Panc1 (cell line): ENCODE results near the gene NT5C1B. TPM values are rescaled to one million over a fixed set of nuclear protein-coding genes. Genes with fewer than 3 reads are reported as not detected.

ENCODE experiments used
- ATAC-seq: fragments of 200-7000 bp; cut with Tn5 transposase; 2 replicates; pipeline ENCODE4 v1.9.1; 2020; ENCODE audit warnings: mild to moderate bottlenecking, moderate library complexity
- BruUV-seq: library from RNA; stranded (reverse); fragments of 400-500 nt; replicated peaks from 2 replicates; lab custom pipeline; 2021; lab: Mats Ljungman, UMichigan
- CTCF ChIA-PET: fragments of 300-600 bp; sonication (Branson Sonifier 250); formaldehyde crosslinking; loops from one replicate; lab custom pipeline; 2022; ENCODE audit warnings: antibody characterized with exemption; lab: Charles Lee
- POLR2A ChIA-PET: fragments of 300-600 bp; sonication (Branson Sonifier 250); formaldehyde crosslinking; loops from one replicate; lab custom pipeline; 2022; ENCODE audit warnings: antibody characterized with exemption; lab: Charles Lee
- DNase-seq: peaks from one replicate; pipeline ENCODE4 v3.0.0-alpha.2; 2010; ENCODE audit warnings: low read depth, low spot score
- H3K27ac ChIP-seq: 2 replicates; pipeline ENCODE4 v1.5.1; 2011; ENCODE audit warnings: mild to moderate bottlenecking, low read length, inconsistent platforms
- H3K27me3 ChIP-seq: fragments of 200-500 bp; sonication (Bioruptor generic); 2 replicates; pipeline ENCODE4 v1.6.0; 2014; ENCODE audit warnings: low read length, inconsistent platforms; ENCODE audit not compliant: control insufficient read depth, insufficient read depth
- H3K36me3 ChIP-seq: fragments of 200-500 bp; sonication (Bioruptor generic); 2 replicates; pipeline ENCODE4 v1.5.1; 2014; ENCODE audit warnings: inconsistent platforms, mild to moderate bottlenecking, low read length, moderate library complexity; ENCODE audit not compliant: control insufficient read depth, insufficient read depth
- H3K4me1 ChIP-seq: 2 replicates; pipeline ENCODE4 v1.5.1; 2011; ENCODE audit warnings: inconsistent platforms, mild to moderate bottlenecking, low read length, moderate library complexity; ENCODE audit not compliant: control insufficient read depth, insufficient read depth
- H3K4me3 ChIP-seq, 2 experiments: 2 replicates each; pipeline ENCODE4 v1.5.1; 2011 to 2012; ENCODE audit warnings: low read depth in 2 of 2, low read length in 2 of 2, mild to moderate bottlenecking in 2 of 2, inconsistent platforms in 1 of 2, moderate library complexity in 1 of 2
- H3K9me3 ChIP-seq: fragments of 200-500 bp; sonication (Bioruptor generic); 2 replicates; pipeline ENCODE4 v1.5.1; 2014; ENCODE audit warnings: low read depth, mild to moderate bottlenecking, inconsistent platforms, low read length, moderate library complexity; ENCODE audit not compliant: control insufficient read depth, insufficient read depth
- CTCF ChIP-seq: fragments of 450-650 bp; IDR thresholded peaks from 2 replicates; pipeline ENCODE4 v1.5.1; 2017; ENCODE audit warnings: mild to moderate bottlenecking
- POLR2AphosphoS5 ChIP-seq: IDR thresholded peaks from 2 replicates; pipeline ENCODE4 v1.6.1; 2012; ENCODE audit warnings: mild to moderate bottlenecking, low read depth, low read length, moderate library complexity
- REST ChIP-seq, 2 experiments: IDR thresholded peaks; 2 replicates each; pipeline ENCODE4 v1.6.1; 2011 to 2012; ENCODE audit warnings: low read depth in 2 of 2, control low read depth in 1 of 2, low read length in 1 of 2, mild to moderate bottlenecking in 1 of 2, moderate library complexity in 1 of 2; ENCODE audit not compliant: insufficient read depth in 1 of 2
- SIN3A ChIP-seq: IDR thresholded peaks from 2 replicates; pipeline ENCODE4 v1.6.1; 2012; ENCODE audit warnings: low read depth, mild to moderate bottlenecking, low read length, moderate library complexity, borderline replicate concordance; ENCODE audit not compliant: insufficient read depth
- TCF7L2 ChIP-seq: IDR thresholded peaks from 2 replicates; pipeline ENCODE4 v1.6.1; 2011; ENCODE audit warnings: mild to moderate bottlenecking, low read depth, low read length, inconsistent platforms
- in situ Hi-C: cut with HindIII; loops from 2 replicates; pipeline ENCODE4 v1.10.0; 2016; ENCODE audit warnings: low sequenced_read_pairs, low pct_unique_long_range_greater_than_20kb
- intact Hi-C: fragments of 100-400 bp; cut with micrococcal nuclease; formaldehyde crosslinking; loops from one replicate; pipeline ENCODE4 v1.10.0; 2022; ENCODE audit not compliant: unreplicated experiment
- total RNA-seq: library from RNA; stranded (reverse); gene quantifications from one replicate; pipeline ENCODE4 v1.2.1, GENCODE V29; 2021; ENCODE audit not compliant: unreplicated experiment

NT5C1B gene
- total RNA-seq, 1 experiment from 2014 or later, result not detected

GRCh38 chr2:18600255-18600613, 10.9 kb upstream of the NT5C1B start:
- DNase-seq (no peak), ATAC-seq (no peak)
- in situ Hi-C loops, result no loop called here
- Histone ChIP-seq H3K9me3 (no peaks in the 10 kb centered on the region), H3K36me3 (no peaks in the 10 kb centered on the region), H3K27me3 (no peaks in the 10 kb centered on the region), H3K4me3 (no peak overlapping the region), H3K27ac (no peak overlapping the region), H3K4me1 (no peaks in the 10 kb centered on the region)
- TF ChIP-seq CTCF (no peak), TCF7L2 (no peak)
- CTCF ChIA-PET, result no interaction called here
- intact Hi-C loops, result no loop called here
- no TSS peak for BruUV-seq
- POLR2A ChIA-PET, result no interaction called here

- ChIA-PET POLR2A (no interaction called here), CTCF (no interaction called here)
- Histone ChIP-seq H3K4me3 (no peak overlapping the region), H3K9me3 (no peaks in the 10 kb centered on the region), H3K4me1 (no peaks in the 10 kb centered on the region), H3K27me3 (no peaks in the 10 kb centered on the region), H3K36me3 (no peaks in the 10 kb centered on the region), H3K27ac (no peak overlapping the region)
- TF ChIP-seq POLR2AphosphoS5, result no peak
- TF ChIP-seq CTCF, result no peak
- TF ChIP-seq SIN3A, result no peak
- no peak for TF ChIP-seq TCF7L2
- no peak for TF ChIP-seq REST (IDR thresholded peaks at IDR 0.05; ENCODE audit: insufficient read depth in 1 of 2, low read depth in 2 of 2, low read length in 1 of 2)
- intact Hi-C loops, result no loop called here
- ATAC-seq, result no peak
- no TSS peak for BruUV-seq
- in situ Hi-C loops, result no loop called here
- DNase-seq, result no peak
Observed at GRCh38 chr2:18599509-18600254, 10.3 kb upstream of the NT5C1B start.
